Keratinocyte (primary cell): ENCODE results near the gene ACOT7. TPM values are rescaled to one million over a fixed set of nuclear protein-coding genes. Genes with fewer than 3 reads are reported as not detected.

Source experiments
- DNase-seq: peaks from one replicate; pipeline ENCODE4 v3.0.0-alpha.2; 2011; ENCODE audit warnings: low read depth, missing footprints, low spot score
- FAIRE-seq: peaks from 2 replicates; lab custom pipeline; 2011; peaks lifted over from hg19 to GRCh38; lab: Jason Lieb, UNC
- H2AFZ ChIP-seq: 2 replicates; pipeline ENCODE4 v1.6.0; 2012; ENCODE audit warnings: low read length, control low read depth, inconsistent platforms; ENCODE audit not compliant: control insufficient read depth
- H3K27ac ChIP-seq: 2 replicates; pipeline ENCODE4 v1.5.1; 2011; ENCODE audit warnings: low read length; ENCODE audit not compliant: control insufficient read depth, insufficient read depth
- H3K27me3 ChIP-seq: 3 replicates; pipeline ENCODE4 v1.6.0; 2011; ENCODE audit warnings: low read length; ENCODE audit not compliant: control insufficient read depth, insufficient read depth; ENCODE audit errors: extremely low read depth
- H3K36me3 ChIP-seq, 2 experiments: 2 replicates in 1 of 2; 3 replicates in 1 of 2; pipeline ENCODE4 v1.5.1; 2011; ENCODE audit warnings: low read length in 2 of 2, mild to moderate bottlenecking in 1 of 2; ENCODE audit not compliant: control insufficient read depth in 2 of 2, insufficient read depth in 2 of 2; ENCODE audit errors: extremely low read depth in 1 of 2
- H3K4me1 ChIP-seq: 3 replicates; pipeline ENCODE4 v1.5.1; 2011; ENCODE audit warnings: low read length; ENCODE audit not compliant: control insufficient read depth, insufficient read depth; ENCODE audit errors: extremely low read depth
- H3K4me2 ChIP-seq: 3 replicates; pipeline ENCODE4 v1.6.0; 2011; ENCODE audit warnings: low read depth, low read length; ENCODE audit not compliant: control insufficient read depth, insufficient read depth; ENCODE audit errors: extremely low read depth
- H3K4me3 ChIP-seq, 3 experiments: fragments of 200-600 bp in 1 of 3; sonication (generic) in 1 of 3; 2 replicates in 2 of 3; 3 replicates in 1 of 3; pipeline ENCODE4 v1.5.1; 2011 to 2016; ENCODE audit warnings: low read length in 3 of 3, mild to moderate bottlenecking in 3 of 3, control low read depth in 2 of 3, inconsistent platforms in 1 of 3, low read depth in 1 of 3, mixed read lengths in 1 of 3, mixed run types in 1 of 3, moderate library complexity in 1 of 3; ENCODE audit not compliant: control insufficient read depth in 2 of 3, insufficient read depth in 2 of 3; ENCODE audit errors: extremely low read depth in 1 of 3
- H3K79me2 ChIP-seq: 2 replicates; pipeline ENCODE4 v1.6.0; 2012; ENCODE audit warnings: low read length; ENCODE audit not compliant: control insufficient read depth, insufficient read depth
- H3K9ac ChIP-seq: 3 replicates; pipeline ENCODE4 v1.6.0; 2011; ENCODE audit warnings: low read length; ENCODE audit not compliant: control insufficient read depth, insufficient read depth; ENCODE audit errors: extremely low read depth
- H3K9me1 ChIP-seq: 3 replicates; pipeline ENCODE4 v1.6.0; 2011; ENCODE audit warnings: low read length; ENCODE audit not compliant: control insufficient read depth, insufficient read depth; ENCODE audit errors: extremely low read depth
- H3K9me3 ChIP-seq: 2 replicates; pipeline ENCODE4 v1.5.1; 2012; ENCODE audit warnings: low read depth, low read length; ENCODE audit not compliant: control insufficient read depth
- H4K20me1 ChIP-seq: 3 replicates; pipeline ENCODE4 v1.6.0; 2011; ENCODE audit warnings: low read length; ENCODE audit not compliant: control insufficient read depth, insufficient read depth; ENCODE audit errors: extremely low read depth
- EZH2 ChIP-seq: IDR thresholded peaks from one replicate; pipeline ENCODE4 v1.6.1; 2012; ENCODE audit warnings: inconsistent platforms, mild to moderate bottlenecking, low read length, moderate library complexity
- dilution Hi-C: fragments of 300-500 bp; cut with MboI; formaldehyde crosslinking; loops from one replicate; pipeline ENCODE4 v1.7.0; 2020; ENCODE audit warnings: low sequenced_read_pairs; ENCODE audit not compliant: extremely low pct_ligation_motif_present
- polyA plus RNA-seq, 5 experiments: library from polyadenylated mRNA; depleted of rRNA in 3 of 5; stranded (reverse) in 3 of 5; stranded (forward) in 1 of 5; unstranded in 1 of 5; fragments of >200 nt; gene quantifications; 1 replicate in 1 of 5; 2 replicates in 3 of 5; 3 replicates in 1 of 5; pipeline versions ENCODE4 v1.2.1 to v1.2.3, GENCODE V29; 2011 to 2012; ENCODE audit warnings: missing spikeins in 2 of 5, low read depth in 1 of 5, low replicate concordance in 1 of 5
- TF ChIP-seq, protein P1 (sequence below), 3 experiments: IDR thresholded peaks in 1 of 3; conservative IDR thresholded peaks in 1 of 3; optimal IDR thresholded peaks in 1 of 3; 2 replicates in 2 of 3; 3 replicates in 1 of 3; pipeline versions ENCODE3 to v1.5.1; 2011; ENCODE audit warnings: low read length in 3 of 3, mild to moderate bottlenecking in 3 of 3, moderate library complexity in 2 of 3, control low read depth in 1 of 3, inconsistent platforms in 1 of 3; ENCODE audit not compliant: insufficient read depth in 2 of 3; ENCODE audit errors: extremely low read depth in 1 of 3

The ACOT7 gene
- polyA plus RNA-seq, 1 donor (not counting 4 experiments of a cell fraction or from before 2014, with no cell fraction given), result 226 TPM

- Histone ChIP-seq H3K79me2 (peaks cover 12% of the 10 kb centered on the region), H3K36me3 (no peaks in the 10 kb centered on the region), H3K9me1 (no peaks in the 10 kb centered on the region), H2AFZ (no peak overlapping the region), H3K9me3 (no peaks in the 10 kb centered on the region), H3K27ac (no peak overlapping the region), H3K4me1 (peaks cover 8% of the 10 kb centered on the region), H3K4me3 (no peak overlapping the region), H3K9ac (no peak overlapping the region), H4K20me1 (peaks cover 2% of the 10 kb centered on the region), H3K4me2 (no peak overlapping the region), H3K27me3 (peaks cover 37% of the 10 kb centered on the region)
- no peak for FAIRE-seq
- no peak for TF ChIP-seq EZH2
- TF ChIP-seq, protein P1, sequence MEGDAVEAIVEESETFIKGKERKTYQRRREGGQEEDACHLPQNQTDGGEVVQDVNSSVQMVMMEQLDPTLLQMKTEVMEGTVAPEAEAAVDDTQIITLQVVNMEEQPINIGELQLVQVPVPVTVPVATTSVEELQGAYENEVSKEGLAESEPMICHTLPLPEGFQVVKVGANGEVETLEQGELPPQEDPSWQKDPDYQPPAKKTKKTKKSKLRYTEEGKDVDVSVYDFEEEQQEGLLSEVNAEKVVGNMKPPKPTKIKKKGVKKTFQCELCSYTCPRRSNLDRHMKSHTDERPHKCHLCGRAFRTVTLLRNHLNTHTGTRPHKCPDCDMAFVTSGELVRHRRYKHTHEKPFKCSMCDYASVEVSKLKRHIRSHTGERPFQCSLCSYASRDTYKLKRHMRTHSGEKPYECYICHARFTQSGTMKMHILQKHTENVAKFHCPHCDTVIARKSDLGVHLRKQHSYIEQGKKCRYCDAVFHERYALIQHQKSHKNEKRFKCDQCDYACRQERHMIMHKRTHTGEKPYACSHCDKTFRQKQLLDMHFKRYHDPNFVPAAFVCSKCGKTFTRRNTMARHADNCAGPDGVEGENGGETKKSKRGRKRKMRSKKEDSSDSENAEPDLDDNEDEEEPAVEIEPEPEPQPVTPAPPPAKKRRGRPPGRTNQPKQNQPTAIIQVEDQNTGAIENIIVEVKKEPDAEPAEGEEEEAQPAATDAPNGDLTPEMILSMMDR (optimal IDR thresholded peaks at IDR 0.05 in 1 of 3, IDR thresholded peaks at IDR 0.05 in 1 of 3, conservative IDR thresholded peaks at IDR 0.05 in 1 of 3; ENCODE audit: extremely low read depth in 1 of 3, insufficient read depth in 2 of 3, low read length in 3 of 3), result no peak
- dilution Hi-C loops, result no loop called here
- DNase-seq, result no peak
These were observed 154.3 kb downstream of the ACOT7 start for GRCh38 chr1:6239213-6239752.

DNA sequence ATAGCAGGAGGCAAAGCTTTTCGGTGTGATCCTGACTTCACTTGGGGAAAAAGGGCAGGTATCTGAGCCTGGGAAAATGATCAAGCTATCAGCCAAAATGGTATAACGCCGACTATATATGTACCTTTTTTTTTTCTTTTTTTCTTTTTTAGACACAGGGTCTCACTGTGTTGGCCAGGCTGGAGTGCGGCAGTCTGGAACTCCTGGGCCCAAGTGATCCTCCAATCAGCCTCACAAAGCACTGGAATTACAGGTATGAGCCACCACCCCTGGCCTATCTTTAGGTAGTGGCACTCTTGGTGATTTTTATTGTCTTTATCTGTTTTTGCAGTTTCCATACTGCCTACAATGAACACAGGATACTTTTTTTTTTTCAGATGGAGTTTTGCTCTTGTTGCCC lies 156.5 kb downstream of the ACOT7 start:
- dilution Hi-C loops, result no loop called here
- Histone ChIP-seq H3K27me3 (peaks cover 18% of the 10 kb centered on the region), H3K36me3 (peaks cover 5 to 7% of the 10 kb centered on the region in 2 experiments), H3K4me2 (no peak overlapping the region), H3K4me3 (no peak overlapping the region), H3K79me2 (peaks cover 23% of the 10 kb centered on the region), H2AFZ (no peak overlapping the region), H3K9me1 (no peaks in the 10 kb centered on the region), H3K27ac (no peak overlapping the region), H3K9ac (no peak overlapping the region), H3K9me3 (no peaks in the 10 kb centered on the region), H3K4me1 (peaks cover 9% of the 10 kb centered on the region), H4K20me1 (no peaks in the 10 kb centered on the region)
- TF ChIP-seq, protein P1 (optimal IDR thresholded peaks at IDR 0.05 in 1 of 3, IDR thresholded peaks at IDR 0.05 in 1 of 3, conservative IDR thresholded peaks at IDR 0.05 in 1 of 3; ENCODE audit: extremely low read depth in 1 of 3, insufficient read depth in 2 of 3, low read length in 3 of 3), result no peak
- FAIRE-seq (no peak), DNase-seq (no peak)
